Bronchial epithelial cell (primary cell): ENCODE results near the gene CYB561D2. TPM values are rescaled to one million over a fixed set of nuclear protein-coding genes. Genes with fewer than 3 reads are reported as not detected.
"Not testable (repeated sequence)": the region's sequence is repeated elsewhere in the genome, so short reads cannot be mapped to it uniquely, and the experiment has no call there.

Experiments
- DNase-seq: peaks from one replicate; pipeline ENCODE4 v3.0.0-alpha.2; 2010; ENCODE audit warnings: low read depth
- FAIRE-seq: peaks from 2 replicates; lab custom pipeline; 2011; peaks lifted over from hg19 to GRCh38; lab: Jason Lieb, UNC
- H3K27me3 ChIP-seq: 2 replicates; pipeline ENCODE4 v1.5.1; 2011; ENCODE audit warnings: low read length; ENCODE audit not compliant: control insufficient read depth, insufficient read depth
- H3K36me3 ChIP-seq: 2 replicates; pipeline ENCODE4 v1.5.1; 2011; ENCODE audit warnings: low read length; ENCODE audit not compliant: control insufficient read depth, insufficient read depth
- H3K4me3 ChIP-seq: 2 replicates; pipeline ENCODE4 v1.5.1; 2011; ENCODE audit warnings: mild to moderate bottlenecking, low read depth, low read length, control low read depth
- total RNA-seq: library from RNA; depleted of rRNA; stranded (reverse); fragments of >200 nt; gene quantifications from 2 replicates; pipeline ENCODE4 v1.2.1, GENCODE V29; 2014
- TF ChIP-seq, protein P1 (sequence below): IDR thresholded peaks from 2 replicates; pipeline ENCODE4 v1.5.1; 2011; ENCODE audit warnings: mild to moderate bottlenecking, moderate library complexity, low read length, control low read depth, inconsistent platforms; ENCODE audit not compliant: insufficient read depth, severe bottlenecking

The CYB561D2 gene, protein sequence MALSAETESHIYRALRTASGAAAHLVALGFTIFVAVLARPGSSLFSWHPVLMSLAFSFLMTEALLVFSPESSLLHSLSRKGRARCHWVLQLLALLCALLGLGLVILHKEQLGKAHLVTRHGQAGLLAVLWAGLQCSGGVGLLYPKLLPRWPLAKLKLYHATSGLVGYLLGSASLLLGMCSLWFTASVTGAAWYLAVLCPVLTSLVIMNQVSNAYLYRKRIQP
- total RNA-seq, result 18.9 and 22.1 TPM in 2 replicates

DNA sequence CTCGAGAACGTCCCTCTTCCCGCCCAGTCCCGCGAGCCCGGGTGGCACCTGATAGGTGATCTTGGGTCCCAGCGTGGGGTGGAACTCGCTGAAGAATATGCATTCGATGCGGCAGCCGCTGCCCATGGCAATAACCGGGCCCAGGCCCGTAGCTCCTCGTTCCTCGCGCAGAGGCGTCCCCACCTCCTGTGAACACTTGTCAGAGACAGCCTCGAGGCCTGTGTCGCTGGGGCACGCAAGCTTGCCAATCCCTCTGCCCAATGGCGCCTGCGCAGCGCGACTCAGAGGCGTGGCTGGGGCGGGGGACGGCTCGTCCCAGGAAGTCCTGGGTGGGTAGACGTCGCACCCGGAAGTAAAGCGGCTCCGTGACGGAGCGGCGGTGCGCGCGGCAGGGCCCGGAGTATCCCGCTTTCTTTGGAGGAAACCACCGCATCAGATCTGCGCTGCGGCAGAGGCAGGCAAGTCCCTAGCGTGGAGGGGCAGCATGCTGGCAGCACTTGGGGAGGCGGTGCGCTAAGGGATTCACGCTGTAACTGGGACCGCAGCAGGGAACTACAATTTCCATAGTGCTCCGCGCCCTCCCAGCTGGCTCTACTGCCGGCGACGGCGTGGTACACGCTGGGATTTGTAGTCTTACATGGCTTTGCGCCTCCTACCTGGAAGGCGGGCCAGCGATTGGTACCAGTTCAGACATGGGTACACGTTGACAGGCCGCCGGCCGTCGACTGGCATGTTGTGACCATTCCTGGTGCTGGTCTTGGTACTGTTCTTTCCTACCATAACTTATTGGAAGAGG is at the start of gene CYB561D2, which contains the start of gene NPRL2:
CYB561D2 (plus strand) TSS at position 336 of the 796 bp plus-strand sequence. CDS start 572 bp downstream, outside the sequence.
NPRL2 (minus strand) TSS at position 249 of the 796 bp plus-strand sequence; CDS start at position 126, 123 bp downstream.
- peak; percentile 96 for FAIRE-seq
- no peaks in the 10 kb centered on the region for H3K27me3 ChIP-seq
- H3K4me3 ChIP-seq, result peak within 1 kb of the TSS; percentile 67
- peaks cover 32% of the 10 kb centered on the region for H3K36me3 ChIP-seq
- TF ChIP-seq, protein P1, sequence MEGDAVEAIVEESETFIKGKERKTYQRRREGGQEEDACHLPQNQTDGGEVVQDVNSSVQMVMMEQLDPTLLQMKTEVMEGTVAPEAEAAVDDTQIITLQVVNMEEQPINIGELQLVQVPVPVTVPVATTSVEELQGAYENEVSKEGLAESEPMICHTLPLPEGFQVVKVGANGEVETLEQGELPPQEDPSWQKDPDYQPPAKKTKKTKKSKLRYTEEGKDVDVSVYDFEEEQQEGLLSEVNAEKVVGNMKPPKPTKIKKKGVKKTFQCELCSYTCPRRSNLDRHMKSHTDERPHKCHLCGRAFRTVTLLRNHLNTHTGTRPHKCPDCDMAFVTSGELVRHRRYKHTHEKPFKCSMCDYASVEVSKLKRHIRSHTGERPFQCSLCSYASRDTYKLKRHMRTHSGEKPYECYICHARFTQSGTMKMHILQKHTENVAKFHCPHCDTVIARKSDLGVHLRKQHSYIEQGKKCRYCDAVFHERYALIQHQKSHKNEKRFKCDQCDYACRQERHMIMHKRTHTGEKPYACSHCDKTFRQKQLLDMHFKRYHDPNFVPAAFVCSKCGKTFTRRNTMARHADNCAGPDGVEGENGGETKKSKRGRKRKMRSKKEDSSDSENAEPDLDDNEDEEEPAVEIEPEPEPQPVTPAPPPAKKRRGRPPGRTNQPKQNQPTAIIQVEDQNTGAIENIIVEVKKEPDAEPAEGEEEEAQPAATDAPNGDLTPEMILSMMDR, result no peak
- peak; percentile 88 for DNase-seq

- no peak overlapping the region for H3K4me3 ChIP-seq
- no peaks in the 10 kb centered on the region for H3K36me3 ChIP-seq
- no peaks in the 10 kb centered on the region for H3K27me3 ChIP-seq
- TF ChIP-seq, protein P1, result no peak
- FAIRE-seq (no peak), DNase-seq (no peak)
Observed at GRCh38 chr3:50302095-50303012, 48.3 kb upstream of the CYB561D2 start.

DNA sequence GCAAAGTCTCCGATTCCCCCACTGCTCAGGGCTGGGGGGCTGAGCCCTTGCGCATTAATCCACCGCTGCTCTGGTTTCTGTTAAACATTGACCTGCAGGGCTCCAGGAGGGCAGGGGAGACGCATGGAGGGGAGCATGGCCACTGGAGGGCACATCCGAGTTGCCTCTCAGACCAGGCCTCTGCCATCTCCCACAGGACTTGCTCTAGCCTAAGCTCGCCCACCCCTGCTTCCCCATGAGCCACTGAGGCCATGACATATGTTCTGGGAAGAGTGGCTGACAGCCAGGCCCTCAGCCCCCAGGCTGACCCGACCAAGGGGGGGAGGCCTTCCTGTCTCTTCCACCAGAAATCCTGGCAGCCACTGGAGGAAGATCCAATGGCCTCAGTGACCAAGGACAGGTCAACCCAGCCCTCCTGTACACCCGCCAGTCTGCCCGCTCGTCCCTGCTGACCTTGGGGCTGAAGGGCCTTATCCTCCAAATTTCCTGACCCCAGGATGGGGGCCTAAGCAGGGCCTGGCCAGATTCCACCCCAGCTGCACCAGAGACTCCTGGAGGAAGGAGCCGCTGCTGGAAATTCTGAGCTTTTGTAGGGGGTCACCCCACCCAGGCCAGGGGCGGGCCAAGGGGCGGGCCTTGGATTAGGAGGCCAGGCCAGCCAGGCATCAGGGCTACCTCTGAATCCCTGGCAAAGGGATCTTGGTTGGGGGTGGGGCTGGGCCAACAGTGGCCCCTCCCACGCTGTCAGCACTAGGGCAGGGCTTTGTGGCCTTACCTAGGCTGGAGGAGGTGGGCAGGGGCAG is 47.4 kb upstream of the CYB561D2 start, which contains the start of gene HYAL1:
HYAL1 (minus strand) TSS at position 562 of the 803 bp plus-strand sequence. CDS start 618 bp downstream, outside the sequence.
- FAIRE-seq (no peak), DNase-seq (peak; percentile 18)
- Histone ChIP-seq H3K27me3 (no peaks in the 10 kb centered on the region), H3K4me3 (no peak within 1 kb of the TSS), H3K36me3 (no peaks in the 10 kb centered on the region)
- TF ChIP-seq, protein P1, result peak; percentile 20

DNA sequence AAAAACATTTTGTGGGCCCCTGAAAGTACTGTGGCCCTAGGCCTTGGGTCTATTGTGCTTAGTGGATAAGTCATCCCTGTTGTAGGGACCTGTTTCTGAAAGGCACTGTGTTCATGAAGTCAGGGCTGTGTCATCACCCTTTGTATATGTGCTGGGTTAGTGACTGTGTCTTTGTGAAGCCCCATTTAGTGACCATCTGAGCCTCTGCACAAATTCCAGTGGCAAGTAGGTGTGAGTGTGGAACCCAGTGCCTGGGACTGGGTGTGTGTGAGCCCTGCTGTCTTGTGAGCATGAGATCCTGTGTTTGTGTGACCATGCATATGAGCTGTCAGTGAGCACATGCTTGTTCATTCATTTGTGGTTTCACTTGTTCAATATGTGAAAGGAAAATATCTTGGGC is 46.1 kb upstream of the CYB561D2 start:
- Histone ChIP-seq H3K36me3 (no peaks in the 10 kb centered on the region), H3K4me3 (no peak overlapping the region), H3K27me3 (no peaks in the 10 kb centered on the region)
- FAIRE-seq (peak; percentile 28), DNase-seq (peak; percentile 73)
- TF ChIP-seq, protein P1, result no peak

DNA sequence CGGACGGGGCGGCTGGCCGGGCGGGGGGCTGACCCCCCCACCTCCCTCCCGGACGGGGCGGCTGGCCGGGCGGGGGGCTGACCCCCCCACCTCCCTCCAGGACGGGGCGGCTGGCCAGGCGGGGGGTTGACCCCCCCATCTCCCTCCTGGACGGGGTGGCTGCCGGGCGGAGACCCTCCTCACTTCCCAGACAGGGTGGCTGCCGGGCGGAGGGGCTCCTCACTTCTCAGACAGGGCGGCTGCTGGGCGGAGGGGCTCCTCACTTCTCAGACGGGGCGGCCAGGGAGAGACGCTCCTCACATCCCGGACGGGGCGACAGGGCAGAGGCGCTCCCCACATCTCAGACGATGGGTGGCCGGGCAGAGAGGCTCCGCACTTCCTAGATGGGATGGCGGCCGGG is 38.6 kb upstream of the CYB561D2 start:
- FAIRE-seq, DNase-seq, H3K36me3 ChIP-seq, H3K4me3 ChIP-seq, H3K27me3 ChIP-seq: not testable (repeated sequence)
